Measurements from ENCODE around the gene PPIL4.

GRCh38 chr6:149581349-149581748 is 35.5 kb upstream of the PPIL4 start:
- TF ChIP-seq POLR2A (IDR thresholded peaks at IDR 0.05): no peak
- no peak for TF ChIP-seq CTCF (IDR thresholded peaks at IDR 0.05)
